Naive B cell (primary cell): ENCODE measurements around the gene XPO5. TPM values are rescaled to one million over a fixed set of nuclear protein-coding genes. Genes with fewer than 3 reads are reported as not detected.

Source experiments
- ATAC-seq, 2 donors: fragments of 150-1000 bp; cut with Tn5 transposase; 2 replicates each; pipeline ENCODE4 v1.10.0; 2021; ENCODE audit warnings: low read depth in 2 of 2, mild to moderate bottlenecking in 2 of 2, moderate library complexity in 2 of 2
- DNase-seq: peaks from one replicate; pipeline ENCODE4 v3.0.0; 2022
- H3K27ac Mint-ChIP-seq, 6 donors: one replicate each; pipeline ENCODE4 v1.8.0; 2020 to 2022; ENCODE audit warnings: mild to moderate bottlenecking in 6 of 6, mixed read lengths in 6 of 6, moderate library complexity in 5 of 6, inconsistent platforms in 2 of 6
- H3K27me3 Mint-ChIP-seq, 3 donors: one replicate each; pipeline ENCODE4 v1.8.0; 2021 to 2022; ENCODE audit warnings: mixed read lengths in 3 of 3, mild to moderate bottlenecking in 1 of 3
- H3K36me3 Mint-ChIP-seq, 2 donors: one replicate each; pipeline ENCODE4 v1.8.0; 2020 to 2022; ENCODE audit warnings: mixed read lengths in 2 of 2, inconsistent platforms in 1 of 2, mild to moderate bottlenecking in 1 of 2
- H3K4me1 Mint-ChIP-seq, 3 donors: one replicate each; pipeline ENCODE4 v1.8.0; 2020 to 2022; ENCODE audit warnings: mixed read lengths in 3 of 3, inconsistent platforms in 1 of 3, mild to moderate bottlenecking in 1 of 3, moderate library complexity in 1 of 3
- H3K4me3 Mint-ChIP-seq, 8 donors: one replicate each; pipeline ENCODE4 v1.8.0; 2020 to 2022; ENCODE audit warnings: mild to moderate bottlenecking in 8 of 8, mixed read lengths in 8 of 8, moderate library complexity in 8 of 8, inconsistent platforms in 2 of 8
- H3K9me3 Mint-ChIP-seq, 7 donors: one replicate each; pipeline ENCODE4 v1.8.0; 2020 to 2022; ENCODE audit warnings: mixed read lengths in 7 of 7, mild to moderate bottlenecking in 5 of 7, inconsistent platforms in 2 of 7, moderate library complexity in 1 of 7
- polyA plus RNA-seq, 6 donors: library from polyadenylated mRNA; unstranded; fragments of 300-500 nt; fragmentation: Illumina TruSeq; gene quantifications; one replicate each; pipeline ENCODE4 v1.2.3, GENCODE V29; 2021; ENCODE audit warnings: low read depth in 6 of 6

Gene XPO5
- polyA plus RNA-seq, 6 donors from 2014 or later: 5.0 to 15.3 (median 7.7) TPM

DNA sequence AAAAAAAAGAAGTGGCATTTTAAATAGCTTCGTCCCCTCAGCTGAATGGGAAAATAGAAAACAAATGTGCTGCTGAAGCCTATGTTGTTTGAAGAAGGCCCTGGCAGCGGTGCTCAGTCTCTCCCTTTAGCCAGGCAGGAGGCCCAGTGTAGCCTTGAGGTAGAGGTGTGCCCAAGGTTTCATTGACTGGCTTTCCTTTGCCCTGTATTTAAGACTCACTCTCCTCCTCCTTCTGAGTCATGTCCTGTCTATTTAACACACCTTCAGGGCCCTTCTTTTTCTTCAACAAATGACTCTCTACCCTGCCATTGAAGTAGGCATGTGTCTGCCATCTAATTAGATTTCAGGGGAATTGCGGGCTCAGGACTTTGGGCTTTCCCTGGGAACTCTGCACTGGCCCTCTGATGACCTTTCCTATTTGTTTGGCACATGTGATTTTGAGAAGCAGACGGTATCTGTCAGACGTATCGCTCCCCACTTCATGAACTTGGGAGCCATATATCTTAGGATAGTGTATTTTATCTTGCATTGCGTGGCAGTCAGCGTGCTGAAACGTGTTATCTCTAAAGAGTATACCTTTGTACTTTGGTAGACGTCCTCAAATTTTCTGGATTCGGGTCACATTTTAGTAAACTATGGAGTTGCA, 94.1 kb downstream of the XPO5 start:
- DNase-seq (no peak), ATAC-seq (no peak)
- H3K27me3 Mint-ChIP-seq: no peaks in the 10 kb centered on the region
- H3K27ac Mint-ChIP-seq: peak overlapping the region in 1 of 6 donors; percentile 72
- peaks cover 42 to 49% (median 47%) of the 10 kb centered on the region in 3 donors for H3K4me1 Mint-ChIP-seq
- H3K9me3 Mint-ChIP-seq: no peaks in the 10 kb centered on the region
- H3K36me3 Mint-ChIP-seq: peaks cover 0 to 3% of the 10 kb centered on the region in 2 donors
- H3K4me3 Mint-ChIP-seq: no peak overlapping the region

DNA sequence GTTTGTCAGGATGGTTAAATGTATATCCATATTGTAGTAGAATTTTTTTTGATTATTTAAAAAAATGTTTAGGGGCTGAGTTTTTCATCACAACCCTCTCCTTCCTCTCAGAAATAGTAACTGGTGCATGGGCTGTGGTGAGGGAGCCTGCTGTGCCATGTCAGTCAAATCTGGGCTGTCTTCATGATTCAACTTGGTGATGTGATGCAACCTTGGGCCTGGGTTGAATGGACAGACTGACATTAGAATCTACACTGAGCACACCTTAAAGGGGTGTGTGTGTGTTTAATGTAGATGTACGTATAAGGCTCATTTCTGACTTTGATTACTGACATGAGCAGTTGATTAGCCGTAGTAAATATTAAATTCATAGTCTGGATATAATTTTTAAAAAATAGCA, 94.8 kb downstream of the XPO5 start:
- Mint-ChIP-seq H3K4me1 (peaks cover 46 to 49% (median 47%) of the 10 kb centered on the region in 3 donors), H3K36me3 (peaks cover 0 to 3% of the 10 kb centered on the region in 2 donors), H3K27ac (peak overlapping the region in 4 of 6 donors; percentile 49 to 88 (median 64)), H3K4me3 (no peak overlapping the region), H3K27me3 (no peaks in the 10 kb centered on the region), H3K9me3 (no peaks in the 10 kb centered on the region)
- DNase-seq (no peak), ATAC-seq (no peak)

DNA sequence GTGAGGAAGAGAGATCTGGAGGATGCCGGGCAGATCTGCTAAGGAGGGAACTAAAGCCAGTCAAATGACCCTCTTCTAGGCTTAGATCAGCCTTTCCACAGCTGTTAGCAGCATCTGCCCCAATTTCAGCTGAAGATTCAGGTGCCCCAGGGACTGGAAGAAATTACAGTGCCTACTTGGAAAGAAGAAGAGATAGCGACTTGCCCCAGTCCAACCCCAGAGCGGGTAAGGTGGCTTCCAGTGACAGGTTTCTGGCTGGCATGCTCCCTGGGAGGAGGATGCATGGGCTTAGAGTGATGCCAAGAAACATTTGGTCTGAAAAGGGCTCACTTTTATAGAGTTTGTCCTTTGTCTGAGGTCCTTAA, 97.8 kb downstream of the XPO5 start:
- Mint-ChIP-seq H3K9me3 (no peaks in the 10 kb centered on the region), H3K4me1 (peaks cover 41 to 43% (median 42%) of the 10 kb centered on the region in 3 donors), H3K4me3 (peak overlapping the region; percentile 89 to 100 (median 96)), H3K27ac (peak overlapping the region; percentile 95 to 100 (median 98)), H3K27me3 (no peaks in the 10 kb centered on the region), H3K36me3 (peaks cover 0 to 3% of the 10 kb centered on the region in 2 donors)
- DNase-seq: no peak
- ATAC-seq: no peak

- no peaks in the 10 kb centered on the region for H3K27me3 Mint-ChIP-seq
Measured at GRCh38 chr6:43477235-43478007, 98.4 kb downstream of the XPO5 start, which contains the start of gene TJAP1. TJAP1 (plus strand) TSS chr6:43477570; CDS start chr6:43499002, 21,432 bp downstream.

GRCh38 chr6:43476746-43477145, 99.1 kb downstream of the XPO5 start:
- ATAC-seq: peak; percentile 12 to 20

More at GRCh38 chr6:43477235-43478007, 98.4 kb downstream of the XPO5 start, which contains the start of gene TJAP1:
- peak; percentile 96 for DNase-seq
- peak; percentile 98 for ATAC-seq
- H3K27ac Mint-ChIP-seq: peak within 1 kb of the TSS; percentile 95 to 100 (median 98)
- peaks cover 39 to 41% (median 40%) of the 10 kb centered on the region in 3 donors for H3K4me1 Mint-ChIP-seq
- H3K9me3 Mint-ChIP-seq: no peaks in the 10 kb centered on the region
- H3K4me3 Mint-ChIP-seq: peak within 1 kb of the TSS; percentile 89 to 100 (median 96)
- H3K36me3 Mint-ChIP-seq: peaks cover 0 to 3% of the 10 kb centered on the region in 2 donors

GRCh38 chr6:43475516-43475915, 100.3 kb downstream of the XPO5 start:
- H3K4me3 Mint-ChIP-seq: peak overlapping the region in 1 of 8 donors; percentile 30
- no peaks in the 10 kb centered on the region for H3K36me3 Mint-ChIP-seq
- H3K9me3 Mint-ChIP-seq: no peaks in the 10 kb centered on the region
- DNase-seq: no peak
- H3K27me3 Mint-ChIP-seq: peaks cover 0 to 10% (median 10%) of the 10 kb centered on the region in 3 donors
- no peak for ATAC-seq
- H3K27ac Mint-ChIP-seq: peak overlapping the region in 4 of 6 donors; percentile 39 to 98 (median 51)
- H3K4me1 Mint-ChIP-seq: peaks cover 28 to 31% (median 31%) of the 10 kb centered on the region in 3 donors

More at GRCh38 chr6:43476746-43477145, 99.1 kb downstream of the XPO5 start:
- Mint-ChIP-seq H3K27me3 (no peaks in the 10 kb centered on the region), H3K9me3 (no peaks in the 10 kb centered on the region), H3K36me3 (no peaks in the 10 kb centered on the region), H3K4me1 (peaks cover 32 to 35% (median 34%) of the 10 kb centered on the region in 3 donors), H3K4me3 (peak overlapping the region; percentile 89 to 100 (median 96)), H3K27ac (peak overlapping the region; percentile 95 to 100 (median 98))
- DNase-seq: no peak

- H3K4me3 Mint-ChIP-seq: no peak overlapping the region
- no peaks in the 10 kb centered on the region for H3K9me3 Mint-ChIP-seq
- no peaks in the 10 kb centered on the region for H3K36me3 Mint-ChIP-seq
- peaks cover 10 to 12% (median 11%) of the 10 kb centered on the region in 3 donors for H3K4me1 Mint-ChIP-seq
- DNase-seq (no peak), ATAC-seq (no peak)
- no peak overlapping the region for H3K27ac Mint-ChIP-seq
- peaks cover 10 to 36% (median 32%) of the 10 kb centered on the region in 3 donors for H3K27me3 Mint-ChIP-seq
Measured at GRCh38 chr6:43472515-43472914, 103.3 kb downstream of the XPO5 start.

Other genes starting within 250 kb of the XPO5 start
- gene ZNF318, start 206.4 kb downstream of the XPO5 start, polyA plus RNA-seq: 100 to 1,000 TPM in 1 of 6 donors, 10 to 100 TPM in 5; 25.2 to 105 (median 43.4) TPM
- gene ABCC10, start 148.5 kb downstream of the XPO5 start, polyA plus RNA-seq: 10 to 100 TPM in 5 of 6 donors, 1 to 10 TPM in 1; 9.0 to 21.0 (median 12.3) TPM
- under 1 TPM in 4 of 6 donors, not detected in 2; 0.34 to 0.39 (median 0.39) TPM for gene DLK2, start 120.5 kb downstream of the XPO5 start, polyA plus RNA-seq
- 10 to 100 TPM in 3 of 6 donors, 1 to 10 TPM in 3; 6.9 to 16.7 (median 9.2) TPM for gene TJAP1, start 98.5 kb downstream of the XPO5 start, polyA plus RNA-seq
- gene LRRC73, start 65.7 kb downstream of the XPO5 start, polyA plus RNA-seq: not detected
- 10 to 100 TPM; 72.5 to 97.5 (median 89.9) TPM for gene YIPF3, start 59.1 kb downstream of the XPO5 start, polyA plus RNA-seq
- gene POLR1C, start 58.9 kb downstream of the XPO5 start, polyA plus RNA-seq: 10 to 100 TPM in 4 of 6 donors, 1 to 10 TPM in 2; 9.3 to 19.8 (median 13.1) TPM
- 10 to 100 TPM; 15.1 to 41.4 (median 19.1) TPM for gene POLH, start 147 bp upstream of the XPO5 start, polyA plus RNA-seq
- 10 to 100 TPM in 1 of 6 donors, 1 to 10 TPM in 5; 2.5 to 17.3 (median 3.8) TPM for gene GTPBP2, start 53.2 kb upstream of the XPO5 start, polyA plus RNA-seq
- gene MAD2L1BP, start 59.8 kb upstream of the XPO5 start, polyA plus RNA-seq: 10 to 100 TPM; 21.3 to 31.4 (median 27.9) TPM
- 1 to 10 TPM in 4 of 6 donors, under 1 TPM in 1, not detected in 1; 0.96 to 1.9 (median 1.5) TPM for gene RSPH9, start 69.0 kb upstream of the XPO5 start, polyA plus RNA-seq
- 10 to 100 TPM; 61.1 to 91.0 (median 80.1) TPM for gene MRPS18A, start 111.8 kb upstream of the XPO5 start, polyA plus RNA-seq
- gene VEGFA, start 194.2 kb upstream of the XPO5 start, polyA plus RNA-seq: under 1 TPM in 4 of 6 donors, not detected in 2; 0.08 to 0.70 (median 0.41) TPM